Measurements from ENCODE around the gene UXS1. TPM values are rescaled to one million over a fixed set of nuclear protein-coding genes. Genes with fewer than 3 reads are reported as not detected.

The UXS1 gene
- total RNA-seq, 1 donor from 2014 or later = 98.6 TPM

GRCh38 chr2:106189325-106189724, 4.8 kb downstream of the UXS1 start:
- no peak for DNase-seq

- DNase-seq = no peak
These were observed 6.7 kb downstream of the UXS1 start for GRCh38 chr2:106187273-106187891.

- DNase-seq = no peak
These were observed 8.5 kb downstream of the UXS1 start for GRCh38 chr2:106185475-106186184.

GRCh38 chr2:106184857-106185256, 9.2 kb downstream of the UXS1 start:
- DNase-seq = no peak

- DNase-seq = no peak
These were observed 9.7 kb downstream of the UXS1 start for GRCh38 chr2:106184394-106184793.

- DNase-seq = no peak
These were observed 10.9 kb downstream of the UXS1 start for GRCh38 chr2:106183101-106183696.

GRCh38 chr2:106181064-106181463, 13.0 kb downstream of the UXS1 start:
- no peak for DNase-seq

- DNase-seq = no peak
These were observed 13.5 kb downstream of the UXS1 start for GRCh38 chr2:106180602-106181001.

GRCh38 chr2:106178716-106179115, 15.4 kb downstream of the UXS1 start:
- no peak for DNase-seq

- DNase-seq = no peak
These were observed 16.5 kb downstream of the UXS1 start for GRCh38 chr2:106177581-106177980.

GRCh38 chr2:106176446-106177099, 17.5 kb downstream of the UXS1 start:
- DNase-seq = no peak

- DNase-seq = no peak
These were observed 18.8 kb downstream of the UXS1 start for GRCh38 chr2:106175086-106175850.

- no peak for DNase-seq
These were observed 20.0 kb downstream of the UXS1 start for GRCh38 chr2:106174056-106174455.

- no peak for DNase-seq
These were observed 21.5 kb downstream of the UXS1 start for GRCh38 chr2:106172649-106173048.

- no peak for DNase-seq
These were observed 25.4 kb downstream of the UXS1 start for GRCh38 chr2:106168657-106169056.

- DNase-seq = no peak
These were observed 27.0 kb downstream of the UXS1 start for GRCh38 chr2:106167067-106167466.

GRCh38 chr2:106165561-106165960, 28.5 kb downstream of the UXS1 start:
- no peak for DNase-seq

- no peak for DNase-seq
These were observed 29.1 kb downstream of the UXS1 start for GRCh38 chr2:106165029-106165428.

GRCh38 chr2:106163948-106164545, 30.1 kb downstream of the UXS1 start:
- no peak for DNase-seq

- no peak for DNase-seq
These were observed 31.9 kb downstream of the UXS1 start for GRCh38 chr2:106161938-106162820.

- no peak for DNase-seq
These were observed 32.8 kb downstream of the UXS1 start for GRCh38 chr2:106161341-106161740.

Data from occipital lobe (tissue), 2 donors.